SK-N-MC (cell line): ENCODE measurements around the gene SYT3.

ENCODE experiments used
- DNase-seq: peaks from one replicate; pipeline ENCODE4 v3.0.0-alpha.2; 2011; ENCODE audit warnings: low read depth, low spot score
- H3K27ac ChIP-seq: fragments of 200-600 bp; sonication (generic); 2 replicates; pipeline ENCODE4 v1.5.1; 2016; ENCODE audit warnings: mixed run types
- H3K36me3 ChIP-seq: fragments of 200-600 bp; sonication (generic); 2 replicates; pipeline ENCODE4 v1.6.1; 2017; ENCODE audit warnings: antibody characterized with exemption, low read length, mixed read lengths; ENCODE audit not compliant: insufficient read depth
- H3K4me3 ChIP-seq: fragments of 200-600 bp; sonication (generic); 2 replicates; pipeline ENCODE4 v1.5.1; 2016
- H3K9ac ChIP-seq: fragments of 200-600 bp; sonication (generic); 2 replicates; pipeline ENCODE4 v1.8.0; 2017; ENCODE audit warnings: mixed run types, mixed read lengths; ENCODE audit not compliant: insufficient read length
- H3K9me3 ChIP-seq: fragments of 200-600 bp; sonication (generic); 2 replicates; pipeline ENCODE4 v1.6.1; 2017; ENCODE audit warnings: low read depth, mild to moderate bottlenecking, antibody characterized with exemption, low read length, moderate library complexity, mixed read lengths
- EZH2 ChIP-seq: fragments of 200-600 bp; sonication (generic); IDR thresholded peaks from one replicate; pipeline ENCODE4 v1.6.1; 2017; ENCODE audit warnings: antibody characterized with exemption
- FOXP2 ChIP-seq: optimal IDR thresholded peaks from 2 replicates; pipeline ENCODE3; 2011; ENCODE audit warnings: mild to moderate bottlenecking, moderate library complexity; ENCODE audit not compliant: insufficient read depth; ENCODE audit errors: extremely low read length, control extremely low read depth
- POLR2AphosphoS5 ChIP-seq: IDR thresholded peaks from 2 replicates; pipeline ENCODE4 v1.6.1; 2012; ENCODE audit warnings: mild to moderate bottlenecking, low read depth, low read length, borderline replicate concordance

The SYT3 gene

GRCh38 chr19:50657712-50658440 is 18.2 kb upstream of the SYT3 start:
- H3K4me3 ChIP-seq = peak overlapping the region; percentile 93
- H3K36me3 ChIP-seq = no peaks in the 10 kb centered on the region
- DNase-seq = peak; percentile 94
- TF ChIP-seq POLR2AphosphoS5 (peak; percentile 27; the same call in 1 of the 2 replicates), FOXP2 (no peak), EZH2 (no peak)
- no peaks in the 10 kb centered on the region for H3K9me3 ChIP-seq
- H3K9ac ChIP-seq = peak overlapping the region; percentile 87
- H3K27ac ChIP-seq = peak overlapping the region; percentile 80

GRCh38 chr19:50657222-50657669 is 17.6 kb upstream of the SYT3 start:
- H3K4me3 ChIP-seq = peak overlapping the region; percentile 93
- TF ChIP-seq FOXP2 (no peak), EZH2 (no peak), POLR2AphosphoS5 (no peak)
- H3K9ac ChIP-seq = peak overlapping the region; percentile 87
- H3K9me3 ChIP-seq = no peaks in the 10 kb centered on the region
- peak overlapping the region; percentile 80; the same call in 1 of the 2 replicates for H3K27ac ChIP-seq
- no peak for DNase-seq
- H3K36me3 ChIP-seq = no peaks in the 10 kb centered on the region

GRCh38 chr19:50654882-50655281 is 15.2 kb upstream of the SYT3 start:
- Histone ChIP-seq H3K4me3 (no peak overlapping the region), H3K36me3 (no peaks in the 10 kb centered on the region), H3K9me3 (no peaks in the 10 kb centered on the region), H3K27ac (no peak overlapping the region), H3K9ac (no peak overlapping the region)
- DNase-seq = no peak
- TF ChIP-seq EZH2 = no peak
- TF ChIP-seq POLR2AphosphoS5 = no peak
- no peak for TF ChIP-seq FOXP2

- Histone ChIP-seq H3K9ac (no peak overlapping the region), H3K36me3 (no peaks in the 10 kb centered on the region)
- TF ChIP-seq FOXP2 (no peak), POLR2AphosphoS5 (no peak)
Observed at GRCh38 chr19:50652722-50653121, 13.0 kb upstream of the SYT3 start.

GRCh38 chr19:50651174-50651573 is 11.5 kb upstream of the SYT3 start:
- Histone ChIP-seq H3K9me3 (no peaks in the 10 kb centered on the region), H3K4me3 (no peak overlapping the region), H3K27ac (no peak overlapping the region), H3K9ac (no peak overlapping the region), H3K36me3 (no peaks in the 10 kb centered on the region)
- DNase-seq = no peak
- no peak for TF ChIP-seq EZH2
- no peak for TF ChIP-seq POLR2AphosphoS5
- no peak for TF ChIP-seq FOXP2

More at GRCh38 chr19:50652722-50653121, 13.0 kb upstream of the SYT3 start:
- Histone ChIP-seq H3K9me3 (no peaks in the 10 kb centered on the region), H3K27ac (no peak overlapping the region), H3K4me3 (no peak overlapping the region)
- DNase-seq = no peak

GRCh38 chr19:50649433-50650391 is 10.0 kb upstream of the SYT3 start, which contains the start of gene C19orf81:
TSS of gene C19orf81 (plus strand) at chr19:50649445. CDS start at chr19:50649445, 0 bp downstream.
- Histone ChIP-seq H3K36me3 (no peaks in the 10 kb centered on the region), H3K9me3 (no peaks in the 10 kb centered on the region), H3K4me3 (no peak within 1 kb of the TSS), H3K27ac (no peak within 1 kb of the TSS), H3K9ac (no peak within 1 kb of the TSS)
- no peak for DNase-seq
- TF ChIP-seq POLR2AphosphoS5 (no peak), EZH2 (no peak), FOXP2 (no peak)

GRCh38 chr19:50648659-50649058 is 9.0 kb upstream of the SYT3 start:
- no peak for TF ChIP-seq POLR2AphosphoS5
- DNase-seq = no peak
- no peaks in the 10 kb centered on the region for H3K36me3 ChIP-seq

GRCh38 chr19:50647879-50648615 is 8.4 kb upstream of the SYT3 start:
- no peaks in the 10 kb centered on the region for H3K36me3 ChIP-seq
- no peak overlapping the region for H3K9ac ChIP-seq
- H3K9me3 ChIP-seq = no peaks in the 10 kb centered on the region
- DNase-seq = no peak
- no peak overlapping the region for H3K27ac ChIP-seq
- no peak for TF ChIP-seq EZH2
- TF ChIP-seq FOXP2 = no peak
- TF ChIP-seq POLR2AphosphoS5 = no peak
- no peak overlapping the region for H3K4me3 ChIP-seq

More at GRCh38 chr19:50648659-50649058, 9.0 kb upstream of the SYT3 start:
- H3K9ac ChIP-seq = no peak overlapping the region
- H3K27ac ChIP-seq = no peak overlapping the region
- H3K4me3 ChIP-seq = no peak overlapping the region
- no peaks in the 10 kb centered on the region for H3K9me3 ChIP-seq
